ENCODE results near the gene CINP. TPM values are rescaled to one million over a fixed set of nuclear protein-coding genes. Genes with fewer than 3 reads are reported as not detected.

The CINP gene
- total and polyA plus RNA-seq, 2 donors from 2014 or later = 32.1 to 49.3 TPM

GRCh38 chr14:102316338-102316742, 46.4 kb downstream of the CINP start:
- Histone ChIP-seq H3K9ac (ENCODE audit: low read length in 3 of 3) (peak overlapping the region; percentile 67 to 75 (median 73)), H3K4me3 (ENCODE audit: low read length in 3 of 3) (peak overlapping the region; percentile 79 to 93 (median 84)), H3K27me3 (ENCODE audit: control insufficient read depth, insufficient read depth, low read length) (no peaks in the 10 kb centered on the region), H3K27ac (ENCODE audit: low read depth in 2 of 2, low read length in 2 of 2) (peak overlapping the region in 1 of 2 donors; percentile 40), H3K36me3 (ENCODE audit: control insufficient read depth in 2 of 3, insufficient read depth in 3 of 3, low read length in 3 of 3) (no peaks in the 10 kb centered on the region), H3K9me3 (ENCODE audit: control insufficient read depth in 2 of 3, insufficient read depth in 1 of 3, low read length in 3 of 3) (no peaks in the 10 kb centered on the region), H3K4me1 (ENCODE audit: control insufficient read depth in 2 of 3, insufficient read depth in 2 of 3, low read depth in 1 of 3, low read length in 3 of 3) (peaks cover 0 to 20% (median 19%) of the 10 kb centered on the region in 3 donors)
- TF ChIP-seq CTCF (IDR thresholded peaks at IDR 0.05; ENCODE audit: borderline replicate concordance, extremely low read depth, insufficient read depth) = no peak
- FAIRE-seq (no peak), DNase-seq (peak in 2 of 5 donors; percentile 78 to 80)
- intact Hi-C loops (cut with DNase I) = no loop called here

- TF ChIP-seq CTCF (IDR thresholded peaks at IDR 0.05; ENCODE audit: borderline replicate concordance, extremely low read depth, insufficient read depth) = no peak
- intact Hi-C loops (cut with DNase I) = no loop called here
- Histone ChIP-seq H3K4me1 (ENCODE audit: control insufficient read depth in 2 of 3, insufficient read depth in 2 of 3, low read depth in 1 of 3, low read length in 3 of 3) (peaks cover 0 to 19% (median 14%) of the 10 kb centered on the region in 3 donors), H3K9me3 (ENCODE audit: control insufficient read depth in 2 of 3, insufficient read depth in 1 of 3, low read length in 3 of 3) (no peaks in the 10 kb centered on the region), H3K4me3 (ENCODE audit: low read length in 3 of 3) (no peak overlapping the region), H3K27me3 (ENCODE audit: control insufficient read depth, insufficient read depth, low read length) (no peaks in the 10 kb centered on the region), H3K36me3 (ENCODE audit: control insufficient read depth in 2 of 3, insufficient read depth in 3 of 3, low read length in 3 of 3) (no peaks in the 10 kb centered on the region), H3K27ac (ENCODE audit: low read depth in 2 of 2, low read length in 2 of 2) (no peak overlapping the region), H3K9ac (ENCODE audit: low read length in 3 of 3) (no peak overlapping the region)
- DNase-seq = peak in 1 of 5 donors; percentile 43
- no peak for FAIRE-seq
Measured at GRCh38 chr14:102315121-102315520, 47.6 kb downstream of the CINP start.

- peak; percentile 86 to 95 (median 91) for DNase-seq
- peak overlapping the region; percentile 37 to 53 (median 41) for H3K9ac ChIP-seq (ENCODE audit: low read length in 3 of 3)
- TF ChIP-seq CTCF (IDR thresholded peaks at IDR 0.05; ENCODE audit: borderline replicate concordance, extremely low read depth, insufficient read depth) = peak; percentile 94
- no peak for FAIRE-seq
- no peaks in the 10 kb centered on the region for H3K9me3 ChIP-seq (ENCODE audit: control insufficient read depth in 2 of 3, insufficient read depth in 1 of 3, low read length in 3 of 3)
- no peak overlapping the region for H3K27ac ChIP-seq (ENCODE audit: low read depth in 2 of 2, low read length in 2 of 2)
- peak overlapping the region; percentile 57 to 81 (median 77) for H3K4me3 ChIP-seq (ENCODE audit: low read length in 3 of 3)
- H3K36me3 ChIP-seq (ENCODE audit: control insufficient read depth in 2 of 3, insufficient read depth in 3 of 3, low read length in 3 of 3) = no peaks in the 10 kb centered on the region
- intact Hi-C loops (cut with DNase I) = no loop called here
- H3K4me1 ChIP-seq (ENCODE audit: control insufficient read depth in 2 of 3, insufficient read depth in 2 of 3, low read depth in 1 of 3, low read length in 3 of 3) = peaks cover 0 to 19% (median 14%) of the 10 kb centered on the region in 3 donors
- no peaks in the 10 kb centered on the region for H3K27me3 ChIP-seq (ENCODE audit: control insufficient read depth, insufficient read depth, low read length)
Measured at GRCh38 chr14:102314242-102315011, 48.3 kb downstream of the CINP start.
